A673 (cell line): Measurements from ENCODE around the gene IFNLR1.

Experiments used
- EZH2 ChIP-seq: fragments of 200-600 bp; sonication (generic); IDR thresholded peaks from 2 replicates; pipeline ENCODE4 v1.6.1; 2017; ENCODE audit warnings: borderline replicate concordance, low read depth, mild to moderate bottlenecking, mixed read lengths, antibody characterized with exemption, low read length; ENCODE audit not compliant: poor library complexity, severe bottlenecking
- TF ChIP-seq, protein P1 (sequence below): fragments of 300-800, 200-600 bp; sonication (generic); conservative IDR thresholded peaks from 2 replicates; pipeline ENCODE4 v1.5.1; 2017; ENCODE audit warnings: low read depth, mild to moderate bottlenecking, antibody characterized with exemption, low read length, moderate library complexity, mixed read lengths

GRCh38 chr1:24222008-24222605 is 35.0 kb upstream of the IFNLR1 start:
- TF ChIP-seq, protein P1, sequence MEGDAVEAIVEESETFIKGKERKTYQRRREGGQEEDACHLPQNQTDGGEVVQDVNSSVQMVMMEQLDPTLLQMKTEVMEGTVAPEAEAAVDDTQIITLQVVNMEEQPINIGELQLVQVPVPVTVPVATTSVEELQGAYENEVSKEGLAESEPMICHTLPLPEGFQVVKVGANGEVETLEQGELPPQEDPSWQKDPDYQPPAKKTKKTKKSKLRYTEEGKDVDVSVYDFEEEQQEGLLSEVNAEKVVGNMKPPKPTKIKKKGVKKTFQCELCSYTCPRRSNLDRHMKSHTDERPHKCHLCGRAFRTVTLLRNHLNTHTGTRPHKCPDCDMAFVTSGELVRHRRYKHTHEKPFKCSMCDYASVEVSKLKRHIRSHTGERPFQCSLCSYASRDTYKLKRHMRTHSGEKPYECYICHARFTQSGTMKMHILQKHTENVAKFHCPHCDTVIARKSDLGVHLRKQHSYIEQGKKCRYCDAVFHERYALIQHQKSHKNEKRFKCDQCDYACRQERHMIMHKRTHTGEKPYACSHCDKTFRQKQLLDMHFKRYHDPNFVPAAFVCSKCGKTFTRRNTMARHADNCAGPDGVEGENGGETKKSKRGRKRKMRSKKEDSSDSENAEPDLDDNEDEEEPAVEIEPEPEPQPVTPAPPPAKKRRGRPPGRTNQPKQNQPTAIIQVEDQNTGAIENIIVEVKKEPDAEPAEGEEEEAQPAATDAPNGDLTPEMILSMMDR, result no peak
- TF ChIP-seq EZH2, result no peak
